ENCODE data around the gene TNFAIP6. TPM values are rescaled to one million over a fixed set of nuclear protein-coding genes. Genes with fewer than 3 reads are reported as not detected.
"Not testable (repeated sequence)": the region's sequence is repeated elsewhere in the genome, so short reads cannot be mapped to it uniquely, and the experiment has no call there.

Gene TNFAIP6
- total RNA-seq, 3 donors from 2014 or later (not counting 1 experiment from before 2014, with no cell fraction given): 0.83 TPM; not detected in 2

DNA sequence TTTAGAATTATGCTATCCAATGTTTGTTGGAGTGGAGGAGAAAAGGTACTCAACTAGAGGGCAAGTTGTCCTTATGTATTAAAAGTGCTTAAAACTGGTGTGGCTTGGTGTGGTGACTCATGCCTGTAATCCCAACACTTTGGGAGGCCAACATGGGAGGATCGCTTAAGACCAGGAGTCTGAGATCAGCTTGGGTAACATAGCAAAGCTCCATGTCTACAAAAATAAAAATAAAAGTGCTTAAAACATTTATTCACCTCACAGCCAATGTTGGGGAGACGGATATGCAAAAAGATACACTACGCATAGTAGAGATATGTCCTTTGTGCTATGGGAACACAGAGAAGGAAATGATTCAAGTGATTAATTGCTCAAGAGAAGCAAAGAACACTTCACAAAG, 19.3 kb upstream of the TNFAIP6 start:
- WGBS (ENCODE audit: insufficient coverage): 97% methylated on average over 2 of the region's 3 CpGs
- Mint-ChIP-seq H3K4me3 (no peak overlapping the region), H3K27me3 (ENCODE audit: low read depth in 2 of 2) (peaks cover 0 to 41% of the 10 kb centered on the region in 2 donors), H3K36me3 (no peaks in the 10 kb centered on the region), H3K9me3 (peaks cover 0 to 3% of the 10 kb centered on the region in 2 donors), H3K27ac (no peak overlapping the region), H3K4me1 (no peaks in the 10 kb centered on the region)
- TF ChIP-seq, protein P1, sequence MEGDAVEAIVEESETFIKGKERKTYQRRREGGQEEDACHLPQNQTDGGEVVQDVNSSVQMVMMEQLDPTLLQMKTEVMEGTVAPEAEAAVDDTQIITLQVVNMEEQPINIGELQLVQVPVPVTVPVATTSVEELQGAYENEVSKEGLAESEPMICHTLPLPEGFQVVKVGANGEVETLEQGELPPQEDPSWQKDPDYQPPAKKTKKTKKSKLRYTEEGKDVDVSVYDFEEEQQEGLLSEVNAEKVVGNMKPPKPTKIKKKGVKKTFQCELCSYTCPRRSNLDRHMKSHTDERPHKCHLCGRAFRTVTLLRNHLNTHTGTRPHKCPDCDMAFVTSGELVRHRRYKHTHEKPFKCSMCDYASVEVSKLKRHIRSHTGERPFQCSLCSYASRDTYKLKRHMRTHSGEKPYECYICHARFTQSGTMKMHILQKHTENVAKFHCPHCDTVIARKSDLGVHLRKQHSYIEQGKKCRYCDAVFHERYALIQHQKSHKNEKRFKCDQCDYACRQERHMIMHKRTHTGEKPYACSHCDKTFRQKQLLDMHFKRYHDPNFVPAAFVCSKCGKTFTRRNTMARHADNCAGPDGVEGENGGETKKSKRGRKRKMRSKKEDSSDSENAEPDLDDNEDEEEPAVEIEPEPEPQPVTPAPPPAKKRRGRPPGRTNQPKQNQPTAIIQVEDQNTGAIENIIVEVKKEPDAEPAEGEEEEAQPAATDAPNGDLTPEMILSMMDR (IDR thresholded peaks at IDR 0.05): no peak
- no peak for ATAC-seq
- Histone ChIP-seq H3K27ac (ENCODE audit: low read length) (no peak overlapping the region), H3K4me3 (ENCODE audit: low read length) (no peak overlapping the region), H3K4me1 (ENCODE audit: control insufficient read depth, insufficient read depth, low read length) (no peaks in the 10 kb centered on the region), H3K36me3 (ENCODE audit: control insufficient read depth, insufficient read depth, low read length) (no peaks in the 10 kb centered on the region), H3K27me3 (ENCODE audit: control insufficient read depth, insufficient read depth, low read length) (no peaks in the 10 kb centered on the region), H3K9me3 (ENCODE audit: control insufficient read depth, insufficient read depth, low read length) (no peaks in the 10 kb centered on the region)
- intact Hi-C loops (cut with micrococcal nuclease): no loop called here
- DNase-seq: no peak

DNA sequence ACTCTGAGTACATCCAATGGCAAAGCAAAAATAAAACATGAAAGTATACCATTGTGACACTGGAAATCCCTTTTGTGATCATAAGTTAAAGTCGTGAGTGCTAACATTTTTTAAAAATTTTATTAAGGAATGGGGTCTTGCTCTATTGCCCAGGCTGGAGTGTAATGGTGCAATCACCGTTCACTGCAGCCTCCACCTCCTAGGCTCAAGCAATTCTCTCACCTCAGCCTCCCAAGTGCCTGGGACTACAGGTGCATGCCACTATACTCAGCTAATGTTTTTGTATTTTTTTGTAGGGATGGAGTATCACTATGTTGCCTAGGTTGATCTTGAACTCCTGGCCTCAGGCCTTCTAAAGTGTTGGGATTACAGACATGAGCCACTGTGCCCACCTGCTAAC, 14.3 kb upstream of the TNFAIP6 start:
- Histone ChIP-seq H3K4me1 (ENCODE audit: control insufficient read depth, insufficient read depth, low read length) (no peaks in the 10 kb centered on the region), H3K36me3 (ENCODE audit: control insufficient read depth, insufficient read depth, low read length) (no peaks in the 10 kb centered on the region), H3K9me3 (ENCODE audit: control insufficient read depth, insufficient read depth, low read length) (no peaks in the 10 kb centered on the region), H3K27me3 (ENCODE audit: control insufficient read depth, insufficient read depth, low read length) (no peaks in the 10 kb centered on the region), H3K4me3 (ENCODE audit: low read length) (no peak overlapping the region), H3K27ac (ENCODE audit: low read length) (no peak overlapping the region)
- H3K27me3 Mint-ChIP-seq (ENCODE audit: low read depth in 2 of 2): peaks cover 0 to 21% of the 10 kb centered on the region in 2 donors
- no peak overlapping the region for H3K4me3 Mint-ChIP-seq
- peaks cover 0 to 7% of the 10 kb centered on the region in 2 donors for H3K9me3 Mint-ChIP-seq
- TF ChIP-seq, protein P1 (IDR thresholded peaks at IDR 0.05): no peak
- no peaks in the 10 kb centered on the region for H3K36me3 Mint-ChIP-seq
- ATAC-seq (no peak), DNase-seq (no peak)
- intact Hi-C loops (cut with micrococcal nuclease): no loop called here
- no peaks in the 10 kb centered on the region for H3K4me1 Mint-ChIP-seq
- 78% methylated on average over 2 of the region's 2 CpGs for WGBS (ENCODE audit: insufficient coverage)
- H3K27ac Mint-ChIP-seq: no peak overlapping the region

DNA sequence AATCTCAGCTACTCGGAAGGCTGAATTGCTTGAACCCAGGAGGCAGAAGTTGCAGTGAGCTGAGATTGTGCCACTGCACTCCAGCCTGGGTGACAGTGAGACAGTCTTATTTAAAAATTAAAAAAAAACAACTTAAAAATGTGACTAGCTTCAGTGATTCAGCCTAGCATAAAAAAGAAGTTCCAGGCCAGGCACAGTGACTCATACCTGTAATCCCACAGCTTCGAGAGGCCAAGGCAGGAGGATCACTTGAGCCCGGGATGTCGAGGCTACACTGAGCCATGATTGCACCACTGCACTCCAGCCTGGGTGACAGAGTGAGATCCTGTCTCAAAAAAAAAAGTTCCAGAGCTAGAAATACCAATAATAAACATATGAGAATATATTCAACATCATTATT, 13.2 kb upstream of the TNFAIP6 start:
- peaks cover 4 to 13% of the 10 kb centered on the region in 2 donors for H3K27me3 Mint-ChIP-seq (ENCODE audit: low read depth in 2 of 2)
- WGBS (ENCODE audit: insufficient coverage): 87% methylated on average over 4 of the region's 4 CpGs
- intact Hi-C loops (cut with micrococcal nuclease); H3K9me3 Mint-ChIP-seq; H3K4me1 ChIP-seq (ENCODE audit: control insufficient read depth, insufficient read depth, low read length); H3K4me3 ChIP-seq (ENCODE audit: low read length); H3K4me3 Mint-ChIP-seq; DNase-seq; H3K36me3 ChIP-seq (ENCODE audit: control insufficient read depth, insufficient read depth, low read length); H3K27ac ChIP-seq (ENCODE audit: low read length); H3K36me3 Mint-ChIP-seq; H3K27ac Mint-ChIP-seq; H3K9me3 ChIP-seq (ENCODE audit: control insufficient read depth, insufficient read depth, low read length); ATAC-seq; H3K4me1 Mint-ChIP-seq; H3K27me3 ChIP-seq (ENCODE audit: control insufficient read depth, insufficient read depth, low read length): not testable (repeated sequence)

DNA sequence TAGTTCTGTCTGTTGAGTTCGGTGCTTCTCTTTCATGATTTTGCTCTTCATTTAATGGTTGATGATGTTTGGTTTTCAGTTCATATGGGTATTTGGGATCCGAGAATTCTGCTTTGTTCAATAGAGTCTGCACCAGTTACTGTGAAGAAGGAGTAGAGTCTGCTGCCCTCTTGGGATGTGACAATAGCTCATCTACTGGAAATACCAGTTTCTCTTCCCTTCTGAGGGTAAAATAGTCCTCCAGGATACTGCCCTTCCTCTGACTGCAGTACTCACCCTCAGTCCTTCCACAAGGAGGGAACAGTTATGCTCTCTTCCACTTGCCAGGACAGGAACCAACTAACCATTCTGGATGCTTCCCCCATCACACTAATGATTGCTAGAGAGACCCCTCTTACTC, 12.5 kb upstream of the TNFAIP6 start:
- Mint-ChIP-seq H3K36me3 (no peaks in the 10 kb centered on the region), H3K27me3 (ENCODE audit: low read depth in 2 of 2) (peaks cover 5 to 13% of the 10 kb centered on the region in 2 donors), H3K27ac (no peak overlapping the region), H3K9me3 (peaks cover 0 to 7% of the 10 kb centered on the region in 2 donors), H3K4me1 (no peaks in the 10 kb centered on the region), H3K4me3 (no peak overlapping the region)
- H3K4me1 ChIP-seq (ENCODE audit: control insufficient read depth, insufficient read depth, low read length): no peaks in the 10 kb centered on the region
- H3K27ac ChIP-seq (ENCODE audit: low read length): no peak overlapping the region
- DNase-seq (no peak), ATAC-seq (no peak)
- TF ChIP-seq, protein P1 (IDR thresholded peaks at IDR 0.05): no peak
- no peaks in the 10 kb centered on the region for H3K36me3 ChIP-seq (ENCODE audit: control insufficient read depth, insufficient read depth, low read length)
- no peaks in the 10 kb centered on the region for H3K27me3 ChIP-seq (ENCODE audit: control insufficient read depth, insufficient read depth, low read length)
- WGBS (ENCODE audit: insufficient coverage): 96% methylated on average over 2 of the region's 2 CpGs
- no peaks in the 10 kb centered on the region for H3K9me3 ChIP-seq (ENCODE audit: control insufficient read depth, insufficient read depth, low read length)
- intact Hi-C loops (cut with micrococcal nuclease): no loop called here
- no peak overlapping the region for H3K4me3 ChIP-seq (ENCODE audit: low read length)

All from natural killer cell (primary cell).